ENCODE measurements around the gene OR13G1. TPM values are rescaled to one million over a fixed set of nuclear protein-coding genes. Genes with fewer than 3 reads are reported as not detected.
"Not testable (repeated sequence)": the region's sequence is repeated elsewhere in the genome, so short reads cannot be mapped to it uniquely, and the experiment has no call there.

Gene OR13G1, protein sequence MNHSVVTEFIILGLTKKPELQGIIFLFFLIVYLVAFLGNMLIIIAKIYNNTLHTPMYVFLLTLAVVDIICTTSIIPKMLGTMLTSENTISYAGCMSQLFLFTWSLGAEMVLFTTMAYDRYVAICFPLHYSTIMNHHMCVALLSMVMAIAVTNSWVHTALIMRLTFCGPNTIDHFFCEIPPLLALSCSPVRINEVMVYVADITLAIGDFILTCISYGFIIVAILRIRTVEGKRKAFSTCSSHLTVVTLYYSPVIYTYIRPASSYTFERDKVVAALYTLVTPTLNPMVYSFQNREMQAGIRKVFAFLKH
- total RNA-seq = not detected

DNA sequence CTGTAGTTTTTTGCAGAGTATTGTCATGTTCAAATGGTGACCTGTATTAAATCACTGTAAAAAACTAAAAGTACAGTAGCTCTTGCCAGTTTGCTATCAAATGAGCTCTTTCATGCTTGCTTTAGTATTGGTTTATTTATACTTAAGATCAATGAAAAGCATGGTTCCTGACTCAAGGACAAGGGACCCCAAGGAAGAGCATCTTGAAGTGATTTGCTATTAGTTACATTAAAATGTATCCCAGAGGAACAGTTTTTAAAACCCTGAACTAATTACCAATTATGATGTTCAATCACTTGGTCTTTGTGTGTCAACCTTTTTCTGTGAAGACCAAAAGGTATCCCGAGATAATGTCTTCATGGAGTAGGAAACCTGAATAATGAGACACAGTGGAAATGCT is at the start of gene OR13G1:
Gene OR13G1 (minus strand): TSS at position 101 of the 400 bp plus-strand sequence. CDS start 6,698 bp downstream, outside the sequence.
- no peaks in the 10 kb centered on the region for H3K9me3 ChIP-seq
- no peaks in the 10 kb centered on the region for H3K27me3 ChIP-seq
- WGBS, 2 donors (ENCODE audit: low coverage in 1 of 2) = 65 to 78% methylated on average over 1 of the region's 1 CpG
- H3K36me3 ChIP-seq = no peaks in the 10 kb centered on the region
- H3K4me3 ChIP-seq = no peak within 1 kb of the TSS
- no peak for ATAC-seq
- no peaks in the 10 kb centered on the region for H3K4me1 ChIP-seq
- H3K27ac ChIP-seq = no peak within 1 kb of the TSS
- no peak for TF ChIP-seq EP300 (IDR thresholded peaks at IDR 0.05)
- TF ChIP-seq POLR2AphosphoS5 (IDR thresholded peaks at IDR 0.05) = no peak
- no peak for TF ChIP-seq POLR2A (IDR thresholded peaks at IDR 0.05)
- TF ChIP-seq, protein P1, sequence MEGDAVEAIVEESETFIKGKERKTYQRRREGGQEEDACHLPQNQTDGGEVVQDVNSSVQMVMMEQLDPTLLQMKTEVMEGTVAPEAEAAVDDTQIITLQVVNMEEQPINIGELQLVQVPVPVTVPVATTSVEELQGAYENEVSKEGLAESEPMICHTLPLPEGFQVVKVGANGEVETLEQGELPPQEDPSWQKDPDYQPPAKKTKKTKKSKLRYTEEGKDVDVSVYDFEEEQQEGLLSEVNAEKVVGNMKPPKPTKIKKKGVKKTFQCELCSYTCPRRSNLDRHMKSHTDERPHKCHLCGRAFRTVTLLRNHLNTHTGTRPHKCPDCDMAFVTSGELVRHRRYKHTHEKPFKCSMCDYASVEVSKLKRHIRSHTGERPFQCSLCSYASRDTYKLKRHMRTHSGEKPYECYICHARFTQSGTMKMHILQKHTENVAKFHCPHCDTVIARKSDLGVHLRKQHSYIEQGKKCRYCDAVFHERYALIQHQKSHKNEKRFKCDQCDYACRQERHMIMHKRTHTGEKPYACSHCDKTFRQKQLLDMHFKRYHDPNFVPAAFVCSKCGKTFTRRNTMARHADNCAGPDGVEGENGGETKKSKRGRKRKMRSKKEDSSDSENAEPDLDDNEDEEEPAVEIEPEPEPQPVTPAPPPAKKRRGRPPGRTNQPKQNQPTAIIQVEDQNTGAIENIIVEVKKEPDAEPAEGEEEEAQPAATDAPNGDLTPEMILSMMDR (IDR thresholded peaks at IDR 0.05) = no peak

DNA sequence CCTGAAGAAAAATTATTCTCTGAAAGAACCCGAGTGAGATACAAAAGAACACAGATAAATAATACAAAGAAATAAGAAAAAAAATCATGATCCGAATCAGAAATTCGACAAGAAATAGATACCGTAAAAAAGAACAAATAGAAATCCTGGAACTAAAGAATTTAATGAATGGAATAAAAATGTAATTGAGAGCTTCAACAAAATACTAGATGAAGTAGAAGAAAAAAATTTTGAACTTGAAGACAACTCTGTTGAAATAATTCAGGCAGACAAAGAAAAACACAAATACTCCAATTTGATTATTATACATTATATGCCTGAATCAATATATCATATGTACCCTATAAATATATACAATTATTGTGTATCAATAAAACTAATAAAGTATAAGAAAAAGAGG is 41.7 kb upstream of the OR13G1 start:
- no peaks in the 10 kb centered on the region for H3K27me3 ChIP-seq
- no peak overlapping the region for H3K4me3 ChIP-seq
- H3K4me1 ChIP-seq = no peaks in the 10 kb centered on the region
- 80 to 94% methylated on average over 2 to 4 of the region's 4 CpGs for WGBS, 2 donors (ENCODE audit: low coverage in 1 of 2)
- H3K9me3 ChIP-seq = peaks cover 0 to 12% (median 0%) of the 10 kb centered on the region in 3 donors
- no peak for TF ChIP-seq POLR2AphosphoS5 (IDR thresholded peaks at IDR 0.05)
- no peak for TF ChIP-seq EP300 (IDR thresholded peaks at IDR 0.05)
- no peak for TF ChIP-seq POLR2A (IDR thresholded peaks at IDR 0.05)
- TF ChIP-seq, protein P1 (IDR thresholded peaks at IDR 0.05) = no peak
- ATAC-seq = no peak
- no peaks in the 10 kb centered on the region for H3K36me3 ChIP-seq
- H3K27ac ChIP-seq = no peak overlapping the region

DNA sequence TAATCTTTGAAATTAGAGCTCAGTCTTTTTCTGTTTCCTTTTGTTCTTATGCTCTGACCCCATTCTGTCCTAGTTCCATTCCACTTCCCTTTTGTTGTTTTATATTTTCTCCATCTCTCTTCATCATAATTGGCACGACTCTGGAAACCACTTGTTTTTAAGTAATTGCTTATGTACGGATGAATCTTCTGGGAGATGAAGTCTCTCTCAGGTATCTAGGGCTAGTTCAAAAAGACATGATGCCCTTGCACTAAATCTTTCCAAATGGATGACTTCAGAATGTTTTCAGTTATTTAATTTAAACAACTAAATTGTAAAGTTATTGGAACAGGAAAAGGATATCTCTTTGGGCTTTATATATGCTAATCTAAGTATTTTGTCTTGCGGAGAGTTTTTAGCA is 37.0 kb upstream of the OR13G1 start, which contains the start of gene OR6F1:
Gene OR6F1 (minus strand): TSS at position 101 of the 400 bp plus-strand sequence. CDS start 3,891 bp downstream, outside the sequence.
- no peaks in the 10 kb centered on the region for H3K27me3 ChIP-seq
- TF ChIP-seq, protein P1 (IDR thresholded peaks at IDR 0.05) = no peak
- no peak for TF ChIP-seq POLR2A (IDR thresholded peaks at IDR 0.05)
- no peak for TF ChIP-seq POLR2AphosphoS5 (IDR thresholded peaks at IDR 0.05)
- no peak for TF ChIP-seq EP300 (IDR thresholded peaks at IDR 0.05)
- H3K9me3 ChIP-seq = peaks cover 0 to 12% (median 0%) of the 10 kb centered on the region in 3 donors
- no peak within 1 kb of the TSS for H3K27ac ChIP-seq
- no peak for ATAC-seq
- WGBS, 2 donors (ENCODE audit: low coverage in 1 of 2) = 72 to 80% methylated on average over 3 of the region's 3 CpGs
- H3K36me3 ChIP-seq = no peaks in the 10 kb centered on the region
- no peak within 1 kb of the TSS for H3K4me3 ChIP-seq
- no peaks in the 10 kb centered on the region for H3K4me1 ChIP-seq

DNA sequence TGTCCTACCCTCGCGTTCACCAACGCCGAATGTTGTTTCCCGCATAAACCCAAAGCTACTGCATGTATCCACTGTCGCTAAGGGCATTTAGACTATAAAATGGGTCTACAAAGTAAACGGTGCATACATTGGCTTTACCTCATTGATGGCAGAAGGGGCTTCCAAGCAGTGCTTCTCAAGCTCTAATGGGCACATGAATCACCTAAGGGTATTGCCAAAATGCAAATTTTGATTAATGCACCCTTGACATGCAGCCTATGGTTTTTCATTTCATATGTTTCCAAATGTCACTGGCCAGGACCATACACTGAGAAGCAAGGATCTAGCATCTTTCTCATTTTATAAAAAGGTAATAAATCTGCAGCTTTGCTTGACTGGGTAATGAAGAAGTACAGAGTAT is 34.2 kb upstream of the OR13G1 start:
- Histone ChIP-seq H3K9me3 (no peaks in the 10 kb centered on the region), H3K27ac (no peak overlapping the region), H3K27me3 (no peaks in the 10 kb centered on the region), H3K4me1 (no peaks in the 10 kb centered on the region), H3K4me3 (no peak overlapping the region), H3K36me3 (no peaks in the 10 kb centered on the region)
- 88 to 98% methylated on average over 6 to 7 of the region's 7 CpGs for WGBS, 2 donors (ENCODE audit: low coverage in 1 of 2)
- no peak for ATAC-seq
- TF ChIP-seq POLR2AphosphoS5 (IDR thresholded peaks at IDR 0.05) = no peak
- TF ChIP-seq, protein P1 (IDR thresholded peaks at IDR 0.05) = no peak
- no peak for TF ChIP-seq POLR2A (IDR thresholded peaks at IDR 0.05)
- TF ChIP-seq EP300 (IDR thresholded peaks at IDR 0.05) = no peak

DNA sequence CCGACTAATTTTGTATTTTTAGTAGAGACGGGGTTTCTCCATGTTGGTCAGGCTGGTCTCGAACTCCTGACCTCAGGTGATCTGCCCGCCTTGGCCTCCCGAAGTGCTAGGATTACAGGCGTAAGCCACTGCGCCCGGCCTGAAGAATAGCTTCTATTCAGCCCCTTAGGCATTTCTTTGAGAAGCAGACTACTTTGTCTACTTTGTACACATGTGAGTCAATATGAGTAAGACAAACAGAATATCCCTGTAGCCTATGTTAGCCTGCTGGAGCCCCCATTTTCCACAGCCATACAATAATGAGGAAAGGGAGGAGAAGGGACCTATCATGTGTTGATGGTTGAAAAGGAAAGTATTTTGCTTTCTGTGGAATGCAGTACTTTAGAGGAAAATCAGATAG is 31.1 kb upstream of the OR13G1 start:
- ATAC-seq, H3K27ac ChIP-seq, H3K4me3 ChIP-seq, H3K9me3 ChIP-seq, H3K36me3 ChIP-seq, H3K27me3 ChIP-seq, H3K4me1 ChIP-seq: not testable (repeated sequence)
- 80 to 100% methylated on average over 1 to 2 of the region's 8 CpGs for WGBS, 2 donors (ENCODE audit: low coverage in 1 of 2)

All from gastroesophageal sphincter (tissue), 4 donors.